HuH-7.5 (cell line): ENCODE measurements around the gene OR51A4.
"Not testable (repeated sequence)": the region's sequence is repeated elsewhere in the genome, so short reads cannot be mapped to it uniquely, and the experiment has no call there.

ENCODE experiments used
- DNase-seq: peaks from one replicate; pipeline ENCODE4 v3.0.0; 2011; ENCODE audit warnings: low spot score

Gene OR51A4, protein sequence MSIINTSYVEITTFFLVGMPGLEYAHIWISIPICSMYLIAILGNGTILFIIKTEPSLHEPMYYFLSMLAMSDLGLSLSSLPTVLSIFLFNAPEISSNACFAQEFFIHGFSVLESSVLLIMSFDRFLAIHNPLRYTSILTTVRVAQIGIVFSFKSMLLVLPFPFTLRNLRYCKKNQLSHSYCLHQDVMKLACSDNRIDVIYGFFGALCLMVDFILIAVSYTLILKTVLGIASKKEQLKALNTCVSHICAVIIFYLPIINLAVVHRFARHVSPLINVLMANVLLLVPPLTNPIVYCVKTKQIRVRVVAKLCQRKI

DNA sequence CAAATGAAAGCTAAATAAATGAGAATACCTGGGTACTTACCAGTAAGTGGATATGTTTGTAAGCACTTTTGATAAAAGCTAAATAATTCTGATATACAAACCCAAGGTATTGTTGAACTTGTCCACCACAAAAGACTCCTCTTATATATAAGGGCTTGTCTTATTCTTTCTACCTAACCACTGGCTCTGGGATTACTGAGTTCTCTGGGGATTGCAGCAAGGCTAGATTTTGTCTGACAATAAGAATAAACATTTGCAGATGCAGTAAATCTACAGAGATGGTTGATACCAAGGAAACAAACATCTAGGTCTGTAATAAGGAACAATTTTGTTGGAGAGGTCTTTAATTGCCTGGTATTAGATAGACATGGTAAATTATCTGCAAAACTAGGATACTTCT is at the start of gene OR51A4:
OR51A4 (minus strand) TSS at position 101 of the 400 bp plus-strand sequence. CDS start 505 bp downstream, outside the sequence.
- DNase-seq: no peak

DNA sequence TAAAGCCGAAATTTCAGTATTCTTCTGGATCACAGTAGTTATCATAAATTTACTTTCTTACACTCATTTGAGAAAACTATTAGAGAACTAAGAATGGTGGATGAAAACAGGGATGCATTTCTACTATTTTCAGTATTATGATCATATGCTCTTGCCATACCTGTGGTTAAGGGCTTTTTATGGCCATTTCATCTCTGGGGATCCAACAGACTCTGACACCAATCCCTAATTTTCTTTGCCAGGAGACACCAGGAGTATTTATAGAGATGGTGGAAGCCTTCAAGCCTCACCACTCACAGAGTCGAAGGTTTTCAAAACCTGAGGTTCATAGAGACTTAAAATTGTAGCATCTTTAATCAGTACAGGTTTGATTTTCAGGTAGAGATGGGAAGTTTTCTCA is 47.1 kb upstream of the OR51A4 start, which contains the start of gene OR51L1:
OR51L1 (plus strand) TSS at position 301 of the 400 bp plus-strand sequence. CDS start 4,132 bp downstream, outside the sequence.
- DNase-seq: no peak

DNA sequence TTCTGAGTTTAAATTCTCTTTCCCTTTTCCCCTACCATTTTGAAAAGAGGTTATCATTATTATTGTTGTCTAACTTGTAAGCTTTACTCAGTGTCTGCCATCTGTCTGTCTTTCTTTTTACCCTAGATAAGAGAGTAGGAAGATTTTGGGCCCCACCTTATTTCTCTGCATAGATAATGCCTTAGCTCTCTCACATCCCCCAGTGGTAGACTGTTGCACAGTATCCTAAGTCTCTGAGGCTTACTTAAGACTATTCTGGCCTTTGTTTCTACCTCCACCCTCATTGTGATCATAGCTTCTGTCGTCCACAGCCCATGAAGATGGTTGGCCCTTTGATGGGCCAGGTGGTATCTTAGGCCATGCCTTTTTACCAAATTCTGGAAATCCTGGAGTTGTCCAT is 43.7 kb upstream of the OR51A4 start:
- DNase-seq: no peak

DNA sequence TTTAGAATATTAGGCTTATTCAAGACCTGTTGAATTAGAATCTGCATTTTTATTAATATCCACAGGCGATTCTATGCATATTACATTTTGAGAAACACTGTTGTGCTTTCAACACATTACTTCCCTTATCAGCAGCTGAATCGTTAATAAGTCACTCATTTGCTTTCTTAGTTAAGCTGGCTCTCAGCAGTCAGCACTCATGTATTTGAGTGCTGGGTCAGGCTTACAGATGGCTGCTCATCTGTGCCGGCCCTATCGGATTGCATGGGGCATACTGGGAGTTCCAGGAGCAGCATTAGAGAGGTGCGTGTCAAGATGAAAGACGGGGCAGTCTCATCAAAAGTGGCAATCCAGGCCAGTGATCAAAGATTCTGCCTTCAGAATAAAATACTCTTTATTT is 36.4 kb upstream of the OR51A4 start:
- no peak for DNase-seq

DNA sequence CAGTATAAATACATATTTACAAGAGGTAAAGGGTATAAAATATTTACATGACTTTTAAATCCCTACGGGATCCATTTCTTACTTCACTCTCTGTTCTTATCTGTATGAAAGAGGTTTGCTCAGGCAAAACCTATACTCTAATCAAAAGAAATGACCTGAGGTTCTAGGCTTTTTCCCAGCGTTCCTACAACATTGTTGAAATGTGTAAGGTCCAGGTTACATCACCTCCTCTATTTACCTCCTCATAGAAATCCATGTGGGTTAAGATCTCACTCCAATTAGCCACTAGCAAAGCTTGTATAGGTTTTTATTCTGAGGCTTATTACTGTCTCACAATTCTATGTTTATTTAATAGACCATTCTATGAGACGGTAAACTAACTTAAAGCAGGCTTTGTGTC is 35.3 kb upstream of the OR51A4 start:
- DNase-seq: no peak

DNA sequence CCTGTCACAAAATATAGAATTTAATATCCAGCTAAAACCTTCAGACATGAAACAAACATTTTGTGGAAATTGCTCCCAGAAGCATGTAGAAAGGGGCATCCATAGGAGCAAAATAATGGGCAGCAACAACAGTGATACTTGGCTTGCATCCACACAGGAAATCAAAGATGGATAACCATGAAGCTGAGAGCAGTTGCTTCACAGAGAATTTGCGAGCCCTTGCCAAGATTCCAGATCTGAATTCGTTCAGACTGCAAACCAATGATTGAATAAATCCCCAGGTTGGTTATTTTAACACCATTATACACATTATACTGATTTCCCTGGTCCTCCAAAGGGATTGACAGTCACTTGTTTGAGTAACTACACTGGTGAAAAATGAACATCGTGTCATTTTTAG is 31.6 kb upstream of the OR51A4 start:
- DNase-seq: no peak

DNA sequence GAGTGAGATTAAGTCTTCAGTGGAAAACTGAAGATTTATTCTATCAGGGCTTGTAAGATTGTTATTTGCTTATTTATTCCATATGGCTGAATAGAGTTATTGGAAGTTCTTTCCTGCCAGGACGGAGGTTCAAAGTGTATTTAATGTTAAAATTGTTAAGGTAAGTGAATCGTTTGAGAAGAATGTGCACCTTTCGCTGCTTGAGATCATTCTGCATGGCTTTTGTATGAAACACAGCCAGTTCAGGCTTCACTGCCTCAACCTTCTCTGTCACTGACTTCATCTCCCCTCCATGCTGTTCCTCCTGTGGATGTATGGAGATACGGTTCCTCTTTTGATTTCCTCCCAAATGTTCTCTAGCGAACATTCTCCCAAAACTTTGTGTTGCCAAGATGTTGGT is 28.0 kb upstream of the OR51A4 start:
- no peak for DNase-seq

GRCh38 chr11:4962816-4963215 is 15.4 kb upstream of the OR51A4 start:
- no peak for DNase-seq

GRCh38 chr11:4960877-4961276 is 13.5 kb upstream of the OR51A4 start:
- no peak for DNase-seq

DNA sequence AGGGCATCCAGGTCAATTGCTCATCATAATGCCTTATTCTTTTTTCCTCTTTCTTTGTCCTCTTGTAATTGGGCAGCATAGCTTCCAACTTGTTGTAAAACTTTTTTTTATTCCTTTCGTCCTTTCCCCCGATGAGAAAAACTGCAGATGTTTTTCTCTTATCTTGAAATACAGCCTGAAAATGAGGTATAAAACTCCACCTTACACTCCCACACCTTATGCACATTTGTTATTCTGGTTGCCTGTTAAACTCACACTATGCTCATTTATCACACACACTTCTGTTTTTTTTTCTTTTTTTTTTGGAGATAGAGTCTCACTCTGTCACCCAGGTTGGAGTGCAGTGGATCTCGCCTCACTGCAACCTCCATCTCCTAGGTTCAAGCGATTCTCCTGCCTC is 10.0 kb upstream of the OR51A4 start:
- DNase-seq: no peak

- not testable (repeated sequence) for DNase-seq
Measured at GRCh38 chr11:4955613-4956012, 8.2 kb upstream of the OR51A4 start, which contains the start of gene OR51A2. Gene OR51A2 (minus strand): TSS chr11:4955713. CDS start chr11:4955713, 0 bp downstream.

- DNase-seq: no peak
Measured at GRCh38 chr11:4936745-4937144, 10.7 kb downstream of the OR51A4 start.

DNA sequence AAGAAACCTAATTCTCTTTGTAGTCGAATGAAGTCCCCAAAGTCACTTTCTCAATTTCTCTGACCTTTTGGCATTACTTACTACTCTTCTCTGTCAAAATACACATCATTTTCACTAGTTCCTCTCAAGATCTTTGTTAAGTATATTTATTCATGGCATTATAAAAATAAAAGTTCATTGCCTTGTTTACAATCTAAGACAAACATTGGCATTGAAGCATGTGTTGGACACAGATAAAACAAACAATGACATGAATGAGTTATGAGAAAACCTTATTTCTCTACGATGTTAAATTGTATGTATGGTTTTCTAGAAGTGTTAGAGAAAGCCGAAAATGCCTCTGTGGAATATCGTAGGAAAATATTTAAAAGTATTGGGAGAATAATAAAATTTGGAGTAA is 14.7 kb downstream of the OR51A4 start:
- no peak for DNase-seq

DNA sequence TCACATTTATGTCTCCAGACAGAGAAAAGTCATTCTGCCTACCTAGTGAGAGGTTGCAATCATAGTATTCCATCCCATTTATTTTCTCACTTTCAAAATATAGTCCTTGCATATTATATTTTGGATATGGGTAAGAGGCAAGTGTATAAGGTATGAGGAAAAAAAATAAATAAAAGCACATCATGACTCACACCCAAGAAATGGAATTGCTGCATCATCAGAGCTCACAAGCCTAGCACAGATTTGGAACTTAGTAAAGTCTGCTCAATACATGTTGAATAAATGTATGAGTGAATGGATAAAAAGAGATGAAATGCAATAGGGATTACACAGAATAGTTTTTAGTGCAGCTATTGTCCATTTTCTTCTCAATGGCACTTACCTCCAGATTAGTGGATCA is 20.8 kb downstream of the OR51A4 start:
- DNase-seq: no peak

GRCh38 chr11:4924239-4924638 is 23.2 kb downstream of the OR51A4 start, which contains the start of gene OR51G1:
Gene OR51G1 (minus strand): TSS chr11:4924339. CDS start chr11:4924339, 0 bp downstream.
- DNase-seq: no peak

DNA sequence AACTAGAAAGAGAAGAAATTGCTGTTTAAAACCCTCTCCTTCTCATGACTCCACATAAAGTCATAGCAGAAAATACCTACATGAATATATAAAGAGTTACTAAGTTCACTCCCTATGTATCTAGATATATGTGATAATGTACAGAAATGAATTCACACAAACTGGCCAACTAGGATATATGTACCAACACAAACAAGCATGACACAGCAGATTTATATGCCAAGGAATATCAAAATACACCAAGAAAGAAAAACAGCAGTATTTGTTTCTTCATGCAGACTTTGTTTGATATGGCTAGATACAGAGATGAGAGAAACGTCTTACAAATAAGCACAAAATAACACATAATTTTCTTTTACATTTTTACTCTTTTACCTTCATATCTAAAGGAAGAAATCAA is 25.1 kb downstream of the OR51A4 start:
- DNase-seq: no peak

- DNase-seq: no peak
Measured at GRCh38 chr11:4921796-4922195, 25.6 kb downstream of the OR51A4 start.

DNA sequence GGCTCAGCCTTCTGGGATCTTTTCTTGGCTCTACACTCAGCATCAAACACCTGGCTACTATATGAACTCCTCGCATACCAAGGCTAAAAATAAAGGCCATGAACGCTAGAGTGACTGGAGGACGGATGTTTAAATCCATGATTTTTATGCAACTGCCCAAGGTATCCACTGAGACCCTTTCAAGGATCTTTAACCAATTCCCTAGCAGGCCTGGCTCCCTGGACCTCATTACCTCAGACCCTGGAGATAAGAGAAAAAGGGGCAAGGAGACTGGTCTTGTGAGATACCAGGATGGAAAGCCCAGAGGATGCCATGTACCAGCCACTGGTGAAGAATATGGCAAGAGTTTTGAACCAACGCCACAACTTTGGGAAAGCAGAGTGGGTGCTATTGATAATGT is 28.2 kb downstream of the OR51A4 start, which contains the start of gene OR51G2:
OR51G2 (minus strand) TSS at position 101 of the 400 bp plus-strand sequence. CDS start 3,687 bp downstream, outside the sequence.
- DNase-seq: no peak

DNA sequence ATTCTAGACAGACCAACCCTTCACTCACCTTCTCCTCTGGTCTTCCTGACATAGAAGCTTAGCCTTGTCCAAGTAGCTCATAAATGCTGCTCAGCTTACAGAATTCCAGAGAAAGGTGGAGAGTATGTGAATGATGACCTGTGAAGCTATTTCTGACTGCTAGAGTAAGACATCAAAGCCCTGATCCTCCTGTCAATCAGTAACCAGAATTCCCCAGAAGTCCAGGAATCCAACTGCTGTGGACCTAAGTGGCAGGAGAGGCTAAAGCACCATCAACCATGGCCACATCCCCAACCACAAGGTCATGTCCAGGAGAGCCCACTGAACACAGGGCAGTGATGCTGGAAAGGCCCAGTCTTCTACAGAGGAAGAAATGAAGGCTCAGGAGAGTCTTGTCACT is 30.8 kb downstream of the OR51A4 start:
- no peak for DNase-seq

DNA sequence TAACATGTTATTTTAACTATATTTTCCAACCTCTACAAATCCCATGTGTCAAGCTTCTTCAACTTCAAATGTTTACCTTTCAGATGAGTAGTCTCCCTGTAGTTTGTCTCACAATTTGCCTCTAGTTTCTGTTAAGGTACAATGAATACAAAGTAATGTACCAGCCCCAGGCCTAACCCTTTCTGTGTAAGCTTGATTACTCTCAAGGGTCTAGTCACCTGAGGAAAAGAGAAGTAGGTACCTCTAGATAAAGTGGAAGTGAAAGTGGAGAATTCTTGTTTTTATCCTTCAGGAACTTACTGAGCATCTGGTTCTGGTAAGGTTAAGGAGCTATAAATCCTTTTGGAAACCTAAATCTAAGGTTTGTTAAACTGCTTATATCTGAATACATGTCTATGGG is 43.9 kb downstream of the OR51A4 start, which contains the start of gene OR51A7:
OR51A7 (plus strand) TSS at position 300 of the 400 bp plus-strand sequence. CDS start 3,587 bp downstream, outside the sequence.
- DNase-seq: no peak
